ENCODE data around the gene C5AR1.
"Not testable (repeated sequence)": the region's sequence is repeated elsewhere in the genome, so short reads cannot be mapped to it uniquely, and the experiment has no call there.

Gene C5AR1

GRCh38 chr19:47362321-47362720, 52.7 kb downstream of the C5AR1 start:
- DNase-seq: no peak

GRCh38 chr19:47363758-47364531, 54.3 kb downstream of the C5AR1 start:
- DNase-seq: no peak

GRCh38 chr19:47365455-47365854, 55.8 kb downstream of the C5AR1 start:
- not testable (repeated sequence) for DNase-seq

GRCh38 chr19:47370045-47370611, 60.5 kb downstream of the C5AR1 start:
- peak in 26 of 58 donors; percentile 2 to 54 (median 26) for DNase-seq

- no peak for DNase-seq
These were observed 61.6 kb downstream of the C5AR1 start for GRCh38 chr19:47371261-47371660.
